ENCODE measurements around the gene LRRC75A. TPM values are rescaled to one million over a fixed set of nuclear protein-coding genes. Genes with fewer than 3 reads are reported as not detected.
"Not testable (repeated sequence)": the region's sequence is repeated elsewhere in the genome, so short reads cannot be mapped to it uniquely, and the experiment has no call there.

Gene LRRC75A
- total and polyA plus RNA-seq, 2 donors (not counting 1 experiment from before 2014, with no cell fraction given), result 2.0 to 3.4 TPM

DNA sequence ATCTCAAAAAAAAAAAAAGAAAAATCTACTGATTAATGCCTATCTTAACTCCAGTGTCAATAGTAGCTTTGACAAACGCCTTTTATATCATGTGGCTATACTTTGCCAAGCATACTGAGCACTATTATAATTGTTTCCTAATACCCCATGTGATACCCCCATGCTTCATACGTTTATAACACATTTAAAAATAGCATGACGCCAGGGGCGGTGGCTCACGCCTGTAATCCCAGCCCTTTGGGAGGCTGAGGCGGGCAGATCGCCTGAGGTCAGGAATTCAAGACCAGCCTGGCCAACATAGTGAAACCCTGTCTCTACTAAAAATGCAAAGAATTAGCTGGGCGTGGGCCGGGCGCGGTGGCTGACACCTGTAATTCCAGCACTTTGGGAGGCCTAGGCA lies 99.5 kb downstream of the LRRC75A start:
- H3K27me3 ChIP-seq (replicated peaks in 1 of 4; ENCODE audit: control extremely low read depth in 1 of 4, control insufficient read depth in 3 of 4, insufficient read depth in 4 of 4, low read length in 3 of 4); H3K4me1 ChIP-seq (ENCODE audit: control insufficient read depth in 2 of 2, insufficient read depth in 2 of 2, low read length in 2 of 2); H4K20me1 ChIP-seq (ENCODE audit: control insufficient read depth, insufficient read depth, low read length, poor library complexity, severe bottlenecking); H3K4me1 Mint-ChIP-seq; H3K9me3 Mint-ChIP-seq (ENCODE audit: insufficient read depth); H3K9me3 ChIP-seq (ENCODE audit: control extremely low read depth in 1 of 3, control insufficient read depth in 2 of 3, insufficient read depth in 1 of 3, low read length in 2 of 3); H3K79me2 ChIP-seq (ENCODE audit: control insufficient read depth, insufficient read depth, low read length); H2AFZ ChIP-seq (ENCODE audit: insufficient read depth, low read depth, low read length, poor library complexity, severe bottlenecking); H3K27ac ChIP-seq (ENCODE audit: low read length in 2 of 2); H3K36me3 ChIP-seq (replicated peaks in 1 of 2; ENCODE audit: control extremely low read depth in 1 of 2, control insufficient read depth in 1 of 2, extremely low read depth in 1 of 2, insufficient read depth in 2 of 2, low read length in 1 of 2); H3K27me3 Mint-ChIP-seq; H3K4me3 Mint-ChIP-seq; intact Hi-C loops (cut with micrococcal nuclease); POLR2A ChIA-PET; H3K27ac Mint-ChIP-seq; H3K4me3 ChIP-seq (ENCODE audit: control extremely low read depth in 1 of 5, extremely low read depth in 1 of 5, insufficient read depth in 1 of 5, low read depth in 2 of 5, low read length in 4 of 5); DNase-seq; H3K9ac ChIP-seq (ENCODE audit: low read length); ATAC-seq (ENCODE audit: low read depth); CTCF ChIA-PET; H3K4me2 ChIP-seq (replicated peaks; ENCODE audit: low read depth, low read length, poor library complexity, severe bottlenecking): not testable (repeated sequence)
- WGBS (ENCODE audit: insufficient coverage), result 100% methylated on average over 4 of the region's 11 CpGs

Small RNA genes lying within 50 kb of the gene (small RNA-seq; reads per million reads assigned to genes)
- not detected for gene SNORD49A (ENCODE audit: insufficient read length, low read depth, low replicate concordance)
- not detected for gene SNORD65 (ENCODE audit: insufficient read length, low read depth, low replicate concordance)

Other genes with a start within 250 kb of the LRRC75A start
- 15.8 and 17.7 TPM in 2 replicates for gene CENPV, start 138.7 kb downstream of the LRRC75A start, total RNA-seq
- 23.1 and 28.1 TPM in 2 replicates for gene CENPV, start 138.7 kb downstream of the LRRC75A start, polyA plus RNA-seq
- 765 and 769 TPM in 2 replicates for gene UBB, start 111.1 kb downstream of the LRRC75A start, total RNA-seq
- 1,656 and 1,866 TPM in 2 replicates for gene UBB, start 111.1 kb downstream of the LRRC75A start, polyA plus RNA-seq
- gene TRPV2, start 76.6 kb downstream of the LRRC75A start, total RNA-seq, result 58.6 TPM in 2 replicates
- gene TRPV2, start 76.6 kb downstream of the LRRC75A start, polyA plus RNA-seq, result 85.6 and 89.0 TPM in 2 replicates
- gene ZNF287, start 77.0 kb upstream of the LRRC75A start, total RNA-seq, result 16.6 and 19.3 TPM in 2 replicates
- gene ZNF287, start 77.0 kb upstream of the LRRC75A start, polyA plus RNA-seq, result 3.3 and 4.2 TPM in 2 replicates
- 12.0 and 13.5 TPM in 2 replicates for gene ZNF624, start 161.7 kb upstream of the LRRC75A start, total RNA-seq
- gene ZNF624, start 161.7 kb upstream of the LRRC75A start, polyA plus RNA-seq, result 1.5 and 2.2 TPM in 2 replicates
- 4.3 and 4.8 TPM in 2 replicates for gene CCDC144A, start 198.0 kb upstream of the LRRC75A start, total RNA-seq
- gene CCDC144A, start 198.0 kb upstream of the LRRC75A start, polyA plus RNA-seq, result 0.14 TPM in 1 of 2 replicates, not detected in the other

Measured in B cell (primary cell).